Epithelial cell of esophagus (primary cell): ENCODE results near the gene C5orf15.

Experiments used
- DNase-seq: peaks from one replicate; pipeline ENCODE4 v3.0.0; 2010; ENCODE audit warnings: low read depth
- H3K4me3 ChIP-seq: 2 replicates; pipeline ENCODE4 v1.5.1; 2011; ENCODE audit warnings: mild to moderate bottlenecking, low read length, control low read depth
- TF ChIP-seq, protein P1 (sequence below): IDR thresholded peaks from 2 replicates; pipeline ENCODE4 v1.5.1; 2011; ENCODE audit warnings: low read depth, mild to moderate bottlenecking, low read length, control low read depth, inconsistent platforms; ENCODE audit not compliant: insufficient read depth; ENCODE audit errors: missing control alignments

Gene C5orf15

GRCh38 chr5:133921069-133921468 is 47.4 kb downstream of the C5orf15 start:
- DNase-seq: no peak
- TF ChIP-seq, protein P1, sequence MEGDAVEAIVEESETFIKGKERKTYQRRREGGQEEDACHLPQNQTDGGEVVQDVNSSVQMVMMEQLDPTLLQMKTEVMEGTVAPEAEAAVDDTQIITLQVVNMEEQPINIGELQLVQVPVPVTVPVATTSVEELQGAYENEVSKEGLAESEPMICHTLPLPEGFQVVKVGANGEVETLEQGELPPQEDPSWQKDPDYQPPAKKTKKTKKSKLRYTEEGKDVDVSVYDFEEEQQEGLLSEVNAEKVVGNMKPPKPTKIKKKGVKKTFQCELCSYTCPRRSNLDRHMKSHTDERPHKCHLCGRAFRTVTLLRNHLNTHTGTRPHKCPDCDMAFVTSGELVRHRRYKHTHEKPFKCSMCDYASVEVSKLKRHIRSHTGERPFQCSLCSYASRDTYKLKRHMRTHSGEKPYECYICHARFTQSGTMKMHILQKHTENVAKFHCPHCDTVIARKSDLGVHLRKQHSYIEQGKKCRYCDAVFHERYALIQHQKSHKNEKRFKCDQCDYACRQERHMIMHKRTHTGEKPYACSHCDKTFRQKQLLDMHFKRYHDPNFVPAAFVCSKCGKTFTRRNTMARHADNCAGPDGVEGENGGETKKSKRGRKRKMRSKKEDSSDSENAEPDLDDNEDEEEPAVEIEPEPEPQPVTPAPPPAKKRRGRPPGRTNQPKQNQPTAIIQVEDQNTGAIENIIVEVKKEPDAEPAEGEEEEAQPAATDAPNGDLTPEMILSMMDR: no peak
- no peak overlapping the region for H3K4me3 ChIP-seq

DNA sequence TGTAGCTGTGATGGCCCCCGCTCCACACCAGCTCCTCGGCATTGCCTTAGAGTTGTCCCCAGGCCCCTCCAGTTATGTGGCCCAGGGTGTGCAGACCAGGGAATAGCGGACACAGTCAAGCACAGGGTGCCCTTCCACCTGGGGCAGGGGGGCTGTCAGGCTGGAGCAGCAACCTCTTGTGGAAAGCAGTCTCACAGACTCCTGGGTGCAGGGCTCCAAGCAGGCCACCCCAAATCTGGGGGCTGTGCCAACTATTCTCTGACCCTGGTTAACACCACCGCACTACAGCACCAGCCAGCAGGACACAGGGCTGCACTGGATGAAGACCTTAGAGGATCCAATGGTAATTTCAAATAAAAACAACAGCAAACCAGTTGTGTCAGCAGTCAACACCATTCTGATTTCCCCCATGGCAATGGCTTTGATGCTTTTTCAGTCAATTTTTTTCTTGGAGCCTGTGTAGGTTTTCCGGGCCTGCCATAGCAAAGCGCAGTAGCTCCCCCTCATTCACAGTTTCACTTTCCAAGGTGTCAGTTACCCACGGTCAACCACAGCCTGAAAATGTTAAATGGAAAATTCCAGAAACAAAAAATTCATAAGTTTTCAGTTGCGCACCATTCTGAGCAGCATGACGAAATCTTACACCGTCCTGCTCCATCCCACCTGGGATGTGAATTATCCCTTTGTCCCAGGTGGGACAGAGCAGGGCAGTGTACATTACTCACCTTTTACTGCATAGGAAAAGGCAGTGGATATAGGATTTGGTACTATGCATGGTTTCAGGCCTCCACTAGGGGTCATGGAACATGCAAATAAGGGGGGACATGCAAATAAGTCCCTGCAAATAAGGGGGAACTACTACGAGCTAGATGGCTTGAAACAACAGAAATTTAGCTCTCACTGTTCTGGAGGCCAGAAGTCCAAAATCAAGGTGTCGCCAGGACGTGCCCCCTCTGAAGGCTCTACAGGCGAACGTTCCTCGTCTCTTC is 49.0 kb downstream of the C5orf15 start:
- TF ChIP-seq, protein P1: no peak
- H3K4me3 ChIP-seq: no peak overlapping the region
- DNase-seq: no peak

DNA sequence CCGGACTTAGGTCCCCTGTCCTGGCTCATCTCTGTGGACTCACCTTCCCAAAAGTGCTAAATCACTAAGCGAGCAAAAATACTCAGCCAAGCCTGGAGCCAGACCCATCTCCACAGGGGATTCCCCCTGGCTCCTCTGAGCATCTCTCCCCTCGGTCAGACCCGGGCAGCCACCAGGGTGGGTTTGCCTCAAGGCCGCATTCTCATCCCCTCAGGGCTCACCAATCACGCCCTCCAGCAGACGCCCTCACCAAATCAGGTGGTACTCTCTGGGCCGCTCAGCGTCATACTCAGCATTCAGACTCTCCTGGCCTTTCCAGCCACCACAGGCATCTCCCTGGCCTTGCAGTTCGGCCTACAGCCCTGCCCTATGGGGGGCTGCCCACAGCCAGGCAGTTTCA is 49.7 kb downstream of the C5orf15 start:
- no peak overlapping the region for H3K4me3 ChIP-seq
- DNase-seq: no peak
- TF ChIP-seq, protein P1: no peak

DNA sequence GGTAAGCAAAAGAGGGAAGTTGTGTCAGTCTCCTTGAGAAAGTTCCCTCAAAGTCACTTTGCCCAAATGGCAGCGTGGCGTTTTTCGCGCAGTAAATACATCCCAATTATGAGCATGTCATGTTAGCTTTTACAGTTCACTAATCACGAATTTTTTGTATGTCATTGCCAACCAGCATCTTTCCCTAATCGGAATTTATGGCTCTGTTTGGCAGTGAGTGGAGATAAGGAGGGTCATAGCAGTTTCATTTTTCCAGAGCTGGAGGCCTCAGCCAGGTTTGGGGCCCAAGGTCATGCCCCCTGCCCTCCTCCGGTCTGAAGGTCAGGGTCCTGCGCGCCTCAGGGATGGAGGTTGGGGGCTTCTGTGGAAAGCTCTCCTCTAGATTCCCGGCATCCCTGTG is 50.1 kb downstream of the C5orf15 start:
- no peak for DNase-seq
- TF ChIP-seq, protein P1: no peak
- H3K4me3 ChIP-seq: no peak overlapping the region

- no peak overlapping the region for H3K4me3 ChIP-seq
- TF ChIP-seq, protein P1: no peak
- no peak for DNase-seq
Observed at GRCh38 chr5:133917785-133918184, 50.6 kb downstream of the C5orf15 start.

GRCh38 chr5:133916914-133917313 is 51.5 kb downstream of the C5orf15 start:
- TF ChIP-seq, protein P1: no peak
- no peak for DNase-seq
- no peak overlapping the region for H3K4me3 ChIP-seq
